ENCODE data around the gene NCF4. TPM values are rescaled to one million over a fixed set of nuclear protein-coding genes. Genes with fewer than 3 reads are reported as not detected.

The NCF4 gene
- 0.08 to 0.16 TPM (median 0.08 TPM) in 3 of 5 replicates, not detected in the others for total RNA-seq (2022; extraction: Qiagen RNA extraction)

GRCh38 chr22:36860821-36861659, at the start of gene NCF4:
Gene NCF4, plus strand, starts transcription at chr22:36861006. Its CDS starts 166 bp downstream, at chr22:36861172.

GRCh38 chr22:36816636-36817524, 43.9 kb upstream of the NCF4 start, which contains the start of gene PVALB:
Gene PVALB, minus strand, starts transcription at chr22:36817035. Its CDS starts 30 bp downstream, at chr22:36817005.

GRCh38 chr22:36913427-36914389, 52.9 kb downstream of the NCF4 start, which contains the start of gene CSF2RB:
Gene CSF2RB, plus strand, starts transcription at chr22:36913628. Its CDS starts 8,580 bp downstream, at chr22:36922208.

Other genes starting within 250 kb of the NCF4 start
- gene CACNG2, start 157.3 kb upstream of the NCF4 start, total RNA-seq (2022; extraction: Qiagen RNA extraction), result not detected in 5 replicates
- gene IFT27, start 84.9 kb upstream of the NCF4 start, total RNA-seq (2022; extraction: Qiagen RNA extraction), result 14.8 to 25.4 TPM (median 22.3 TPM) in 5 replicates
- not detected in 5 replicates for gene PVALB, start 44.0 kb upstream of the NCF4 start, total RNA-seq (2022; extraction: Qiagen RNA extraction)
- not detected in 5 replicates for gene CSF2RB, start 52.6 kb downstream of the NCF4 start, total RNA-seq (2022; extraction: Qiagen RNA extraction)
- 42.3 to 59.9 TPM (median 55.5 TPM) in 5 replicates for gene TST, start 158.4 kb downstream of the NCF4 start, total RNA-seq (2022; extraction: Qiagen RNA extraction)
- 42.4 to 75.9 TPM (median 69.5 TPM) in 5 replicates for gene MPST, start 158.7 kb downstream of the NCF4 start, total RNA-seq (2022; extraction: Qiagen RNA extraction)
- 24.2 to 26.7 TPM (median 25.9 TPM) in 5 replicates for gene KCTD17, start 190.7 kb downstream of the NCF4 start, total RNA-seq (2022; extraction: Qiagen RNA extraction)
- gene TMPRSS6, start 248.7 kb downstream of the NCF4 start, total RNA-seq (2022; extraction: Qiagen RNA extraction), result 0.05 to 0.17 TPM in 2 of 5 replicates, not detected in the others